ENCODE data around the gene SELENON. TPM values are rescaled to one million over a fixed set of nuclear protein-coding genes. Genes with fewer than 3 reads are reported as not detected.

SELENON gene
- polyA plus RNA-seq, 3 donors: 1.5 to 31.5 (median 3.5) TPM

- Mint-ChIP-seq H3K27ac (peak overlapping the region in 2 of 7 donors; percentile 69 to 70), H3K27me3 (ENCODE audit: low read depth in 3 of 3) (peaks cover 0 to 3% (median 2%) of the 10 kb centered on the region in 3 donors), H3K36me3 (peaks cover 36 to 68% of the 10 kb centered on the region in 2 donors), H3K4me3 (no peak overlapping the region), H3K4me1 (peaks cover 26% of the 10 kb centered on the region), H3K9me3 (peaks cover 0 to 1% (median 0%) of the 10 kb centered on the region in 7 donors)
- Histone ChIP-seq H3K4me2 (replicated peaks; ENCODE audit: extremely low read depth, low read length, poor library complexity, severe bottlenecking) (no peak overlapping the region), H4K20me1 (ENCODE audit: insufficient read depth, low read length) (peaks cover 13% of the 10 kb centered on the region), H3K9me3 (replicated peaks in 1 of 2; ENCODE audit: control insufficient read depth in 1 of 2, insufficient read depth in 1 of 2, low read length in 2 of 2) (no peaks in the 10 kb centered on the region), H2AFZ (ENCODE audit: insufficient read depth, low read depth, low read length, poor library complexity, severe bottlenecking) (no peak overlapping the region), H3K36me3 (replicated peaks in 1 of 2; ENCODE audit: control insufficient read depth in 1 of 2, insufficient read depth in 2 of 2, low read length in 2 of 2) (peaks cover 27 to 62% of the 10 kb centered on the region in 2 donors), H3K27ac (ENCODE audit: low read depth in 1 of 2, low read length in 2 of 2) (no peak overlapping the region), H3K9ac (ENCODE audit: insufficient read depth, low read length, poor library complexity, severe bottlenecking) (no peak overlapping the region), H3K27me3 (ENCODE audit: control insufficient read depth in 2 of 2, insufficient read depth in 2 of 2, low read length in 2 of 2) (no peaks in the 10 kb centered on the region), H3K4me1 (ENCODE audit: control insufficient read depth in 1 of 2, insufficient read depth in 2 of 2, low read length in 2 of 2) (peaks cover 10 to 21% of the 10 kb centered on the region in 2 donors), H3K79me2 (ENCODE audit: insufficient read depth, low read length) (no peaks in the 10 kb centered on the region), H3K4me3 (replicated peaks in 1 of 3; ENCODE audit: low read depth in 2 of 3, low read length in 3 of 3) (no peak overlapping the region)
- intact Hi-C loops (cut with micrococcal nuclease): loop anchor here (10.0 kb wide), 1 partner anchor 193 kb away; the partner anchor contains the start of gene MAN1C1 (in 2 of the 2)
- WGBS (ENCODE audit: insufficient coverage): 94% methylated on average over 10 of the region's 20 CpGs
- no peak for TF ChIP-seq CTCF (IDR thresholded peaks at IDR 0.05)
- DNase-seq: no peak
These were observed 7.7 kb downstream of the SELENON start for GRCh38 chr1:25807480-25808390.

- Histone ChIP-seq H3K4me2 (replicated peaks; ENCODE audit: extremely low read depth, low read length, poor library complexity, severe bottlenecking) (no peak overlapping the region), H3K9me3 (replicated peaks in 1 of 2; ENCODE audit: control insufficient read depth in 1 of 2, insufficient read depth in 1 of 2, low read length in 2 of 2) (no peaks in the 10 kb centered on the region), H3K4me1 (ENCODE audit: control insufficient read depth in 1 of 2, insufficient read depth in 2 of 2, low read length in 2 of 2) (peaks cover 10 to 21% of the 10 kb centered on the region in 2 donors), H4K20me1 (ENCODE audit: insufficient read depth, low read length) (peaks cover 13% of the 10 kb centered on the region), H3K27ac (ENCODE audit: low read depth in 1 of 2, low read length in 2 of 2) (no peak overlapping the region), H3K36me3 (replicated peaks in 1 of 2; ENCODE audit: control insufficient read depth in 1 of 2, insufficient read depth in 2 of 2, low read length in 2 of 2) (peaks cover 30 to 71% of the 10 kb centered on the region in 2 donors), H3K4me3 (replicated peaks in 1 of 3; ENCODE audit: low read depth in 2 of 3, low read length in 3 of 3) (no peak overlapping the region), H3K79me2 (ENCODE audit: insufficient read depth, low read length) (no peaks in the 10 kb centered on the region), H2AFZ (ENCODE audit: insufficient read depth, low read depth, low read length, poor library complexity, severe bottlenecking) (no peak overlapping the region), H3K9ac (ENCODE audit: insufficient read depth, low read length, poor library complexity, severe bottlenecking) (no peak overlapping the region), H3K27me3 (ENCODE audit: control insufficient read depth in 2 of 2, insufficient read depth in 2 of 2, low read length in 2 of 2) (no peaks in the 10 kb centered on the region)
- no peak for TF ChIP-seq CTCF (IDR thresholded peaks at IDR 0.05)
- Mint-ChIP-seq H3K36me3 (peaks cover 43 to 75% of the 10 kb centered on the region in 2 donors), H3K9me3 (peaks cover 0 to 1% (median 0%) of the 10 kb centered on the region in 7 donors), H3K4me3 (no peak overlapping the region), H3K27ac (peak overlapping the region in 1 of 7 donors; percentile 60), H3K4me1 (peaks cover 20% of the 10 kb centered on the region), H3K27me3 (ENCODE audit: low read depth in 3 of 3) (peaks cover 0 to 3% (median 2%) of the 10 kb centered on the region in 3 donors)
- DNase-seq: no peak
- intact Hi-C loops (cut with micrococcal nuclease): loop anchor here (10.0 kb wide), 1 partner anchor 194 kb away; the partner anchor contains the start of gene MAN1C1 (in 2 of the 2)
- WGBS (ENCODE audit: insufficient coverage): 97% methylated on average over 30 of the region's 34 CpGs
These were observed 8.7 kb downstream of the SELENON start for GRCh38 chr1:25808481-25809244.
